HG02642 (cell line): ENCODE results near the gene PTPN2.
A peak's percentile ranks its signal among the peaks of the same experiment; 100 is the strongest.
"Not testable (repeated sequence)": the region's sequence is repeated elsewhere in the genome, so short reads cannot be mapped to it uniquely, and the experiment has no call there.

Experiments used
- ATAC-seq: cut with Tn5 transposase; IDR thresholded peaks from one replicate; pipeline ENCODE4 v1.9.1; 2021; ENCODE audit warnings: mild to moderate bottlenecking; ENCODE audit not compliant: unreplicated experiment, poor library complexity

Gene PTPN2

DNA sequence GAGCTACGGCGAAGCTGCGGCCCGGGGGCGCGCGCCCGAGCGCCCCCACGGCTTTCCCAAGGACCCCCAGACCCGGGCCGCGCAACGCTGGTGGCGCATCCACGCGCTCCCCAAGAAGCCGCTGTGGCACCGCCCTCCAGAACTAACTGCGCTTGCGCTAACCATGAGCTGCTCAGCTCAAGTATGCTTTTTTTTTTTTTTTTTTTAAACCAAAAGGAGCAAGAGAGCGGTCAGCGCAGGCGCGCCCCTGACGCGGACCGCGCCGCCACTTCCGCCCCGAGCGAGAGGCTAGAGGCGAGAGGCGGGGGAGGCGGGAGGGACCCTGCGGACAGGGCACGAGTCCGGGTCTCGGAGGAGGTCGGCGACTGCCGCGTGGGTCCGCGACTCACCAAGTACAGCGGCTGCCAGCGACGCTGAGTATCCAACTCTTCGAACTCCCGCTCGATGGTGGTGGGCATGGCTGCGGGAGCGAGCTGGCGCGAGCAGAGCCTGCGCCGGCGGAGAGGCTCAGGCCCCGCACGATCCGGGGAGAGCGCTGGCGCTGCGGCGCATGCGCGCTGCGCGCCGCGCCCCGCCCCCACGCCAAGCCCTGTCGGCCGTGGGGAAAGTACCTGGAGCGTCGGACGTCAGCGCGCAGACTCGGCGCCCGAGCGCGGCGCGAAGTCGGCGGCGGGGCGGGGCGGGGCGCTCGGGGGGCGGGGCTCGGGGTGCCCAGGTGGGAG is at the start of gene PTPN2:
TSS of gene PTPN2 (minus strand) at position 554 of the 722 bp plus-strand sequence. CDS start at position 458, 96 bp downstream.
- peak; percentile 79 for ATAC-seq

DNA sequence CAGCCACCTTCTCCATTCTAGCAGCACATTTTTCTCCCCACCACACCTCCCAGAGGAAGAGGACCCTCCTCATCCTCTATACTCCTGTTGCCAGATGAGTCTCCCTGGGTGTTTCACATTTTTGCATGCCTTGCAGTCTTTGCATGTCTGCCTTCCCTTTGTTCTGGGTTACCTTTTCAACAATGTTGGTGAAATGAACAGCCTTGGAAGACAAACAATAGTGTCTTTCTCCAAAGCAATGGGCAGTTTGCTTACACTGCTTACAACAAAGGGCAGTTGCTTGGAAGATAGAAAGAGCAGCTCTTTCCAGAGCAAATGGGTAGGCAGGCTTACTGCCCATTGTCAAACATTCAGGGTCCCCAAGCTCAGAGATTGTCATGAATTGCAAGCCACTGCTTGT is 49.3 kb upstream of the PTPN2 start:
- ATAC-seq, result no peak

DNA sequence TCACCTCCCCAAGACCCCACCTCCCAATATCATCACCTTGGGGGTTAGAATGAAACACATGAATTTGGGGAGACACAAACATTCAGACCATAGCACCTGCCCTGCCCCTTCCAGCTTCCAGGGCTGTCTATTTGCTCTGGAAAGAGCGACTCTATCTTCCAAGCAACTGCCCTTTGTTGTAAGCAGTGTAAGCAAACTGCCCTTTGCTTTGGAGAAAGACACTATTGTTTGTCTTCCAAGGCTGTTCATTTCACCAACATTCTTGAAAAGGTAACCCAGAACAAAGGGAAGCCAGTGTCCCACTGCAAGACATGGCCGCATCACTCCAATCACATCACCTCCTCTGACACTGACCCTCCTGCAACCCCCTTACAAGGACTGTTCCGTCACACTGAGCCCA is 46.9 kb upstream of the PTPN2 start:
- no peak for ATAC-seq

DNA sequence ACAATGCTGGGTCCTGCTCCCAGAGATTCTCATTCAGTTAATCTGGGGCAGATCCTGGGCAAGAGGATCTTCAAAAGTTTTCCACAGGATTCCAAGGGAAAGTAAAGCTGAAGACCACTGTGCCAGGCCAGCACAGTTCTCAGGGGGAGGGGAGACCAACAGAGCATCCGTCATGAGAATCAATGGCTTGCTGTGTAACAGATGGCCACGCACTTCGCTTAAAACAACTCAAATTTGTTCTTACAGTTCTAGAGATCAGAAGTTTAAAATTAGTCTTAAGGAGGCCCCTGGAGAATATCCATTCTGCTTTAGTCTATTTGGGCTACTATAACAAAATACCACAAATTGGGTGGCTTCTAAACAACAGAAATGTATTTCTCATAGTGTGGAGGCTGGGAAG is 46.3 kb upstream of the PTPN2 start:
- ATAC-seq, result no peak

DNA sequence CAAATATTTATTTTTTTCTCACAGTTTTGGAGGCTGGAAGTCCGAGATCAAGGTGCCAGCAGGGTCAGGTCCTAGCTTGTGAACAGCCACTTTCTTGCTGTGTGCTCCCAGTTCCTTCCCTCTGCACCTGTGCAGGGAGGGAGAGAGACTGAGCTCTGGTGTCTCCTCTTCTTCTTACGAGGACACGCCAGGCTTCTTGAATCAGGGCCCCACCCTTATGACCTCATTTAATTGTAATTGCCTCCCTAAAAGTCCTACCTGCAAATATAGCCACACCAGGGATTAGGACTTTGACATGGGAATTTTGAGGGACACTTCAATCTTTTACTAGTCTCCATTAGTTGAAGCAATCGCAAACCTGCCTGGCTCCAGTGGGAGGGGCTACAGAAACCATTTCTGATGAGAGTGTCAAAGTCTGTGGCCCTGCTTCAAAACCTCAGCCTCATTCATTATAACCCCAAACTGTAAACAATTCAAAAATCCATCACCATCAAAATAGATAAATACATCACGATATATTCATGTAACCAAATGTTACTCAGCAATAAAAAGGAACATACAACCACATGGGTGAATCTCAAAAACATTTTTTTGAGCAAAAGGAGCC is 45.5 kb upstream of the PTPN2 start:
- ATAC-seq, result no peak

DNA sequence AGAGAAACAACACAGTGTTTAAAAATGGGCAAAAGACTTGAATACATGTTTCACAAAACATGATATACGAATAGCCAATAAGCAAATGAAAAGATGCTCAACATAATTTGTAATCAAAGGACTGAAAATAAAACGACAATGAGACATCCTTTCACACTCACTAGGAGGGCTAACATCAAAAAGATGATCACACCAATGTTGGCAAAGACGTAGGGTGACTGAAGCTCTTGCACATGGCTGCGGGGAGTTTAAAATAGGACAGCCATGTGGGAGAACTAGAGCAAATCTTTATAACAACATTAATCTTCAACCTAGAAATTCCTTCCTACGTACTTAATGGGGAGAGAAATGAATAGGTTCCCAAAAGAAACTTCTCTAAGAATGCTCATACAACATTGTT is 44.6 kb upstream of the PTPN2 start:
- ATAC-seq, result no peak

DNA sequence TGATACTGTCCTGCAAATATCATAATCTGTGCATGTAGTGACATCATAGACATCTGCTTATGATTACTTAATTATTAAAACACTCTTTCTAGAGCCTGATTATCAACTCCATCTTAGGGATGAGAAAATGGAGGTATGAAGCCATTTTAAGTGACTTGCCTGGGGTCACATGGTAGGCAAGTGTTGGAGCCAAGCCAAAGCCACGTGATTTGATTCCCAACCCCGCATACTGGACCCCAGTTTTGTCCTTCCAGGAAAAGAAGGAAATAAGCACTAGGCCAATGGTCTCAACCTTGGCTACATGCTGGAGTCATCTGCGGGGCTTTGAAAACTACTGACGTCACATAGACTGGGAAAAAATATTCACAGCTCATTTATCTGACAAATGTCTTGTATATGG is 44.2 kb upstream of the PTPN2 start:
- ATAC-seq, result no peak

DNA sequence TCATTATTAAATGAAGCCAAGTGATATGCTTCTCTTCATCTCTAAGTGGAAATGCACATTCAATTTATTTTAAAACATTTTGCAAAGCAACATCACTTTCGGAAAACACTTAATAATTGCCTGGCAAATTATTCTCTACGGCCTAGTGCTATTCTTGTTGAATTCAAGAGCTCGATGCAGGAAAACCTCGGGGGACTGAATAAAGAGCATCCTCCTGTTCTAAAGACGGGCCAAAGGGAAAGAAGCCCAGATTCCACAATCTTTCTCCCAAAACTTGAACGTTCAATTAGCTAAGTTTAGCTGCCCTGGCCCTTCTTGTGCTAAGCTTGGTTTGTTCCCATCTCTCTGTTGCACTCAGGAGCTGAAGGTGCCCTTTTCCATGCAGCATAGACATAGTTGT is 40.6 kb upstream of the PTPN2 start:
- ATAC-seq, result no peak

DNA sequence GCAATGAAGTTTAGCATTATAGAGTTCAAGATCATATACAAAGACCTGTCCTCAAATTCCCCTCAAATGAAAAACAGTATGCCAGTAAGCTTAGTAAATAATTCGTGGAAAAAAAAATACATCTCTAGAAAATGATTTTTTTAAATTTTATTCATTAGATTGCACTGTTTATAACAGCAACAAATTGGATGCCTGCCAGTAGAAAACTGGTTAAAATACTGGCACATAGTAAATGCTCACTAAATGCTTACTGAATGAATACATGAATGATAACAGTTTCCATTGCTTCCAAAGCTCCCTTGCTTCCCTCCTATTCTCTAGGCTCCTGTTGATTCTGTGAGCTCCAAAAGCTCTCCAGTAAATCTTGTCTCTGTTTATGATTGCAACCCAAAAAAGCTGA is 38.2 kb upstream of the PTPN2 start:
- no peak for ATAC-seq

DNA sequence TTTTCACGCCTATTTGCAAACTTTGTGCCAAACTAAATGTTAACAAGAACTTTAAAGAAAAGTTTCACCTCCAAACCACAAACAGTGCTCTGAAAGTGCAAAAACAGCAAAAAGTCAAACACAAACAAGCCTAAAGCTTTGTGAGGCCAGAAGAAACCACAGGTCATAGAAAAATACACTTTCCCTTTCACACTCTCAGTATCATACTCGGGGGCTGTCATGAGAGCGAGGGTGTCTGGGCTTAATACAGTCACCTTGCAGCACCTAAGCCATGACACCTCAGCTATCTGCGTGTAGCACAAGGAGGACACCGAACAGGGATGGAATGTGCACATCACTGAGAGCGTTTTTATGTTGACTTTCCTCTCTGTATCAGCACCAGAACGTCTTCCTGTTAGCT is 37.1 kb upstream of the PTPN2 start:
- no peak for ATAC-seq

DNA sequence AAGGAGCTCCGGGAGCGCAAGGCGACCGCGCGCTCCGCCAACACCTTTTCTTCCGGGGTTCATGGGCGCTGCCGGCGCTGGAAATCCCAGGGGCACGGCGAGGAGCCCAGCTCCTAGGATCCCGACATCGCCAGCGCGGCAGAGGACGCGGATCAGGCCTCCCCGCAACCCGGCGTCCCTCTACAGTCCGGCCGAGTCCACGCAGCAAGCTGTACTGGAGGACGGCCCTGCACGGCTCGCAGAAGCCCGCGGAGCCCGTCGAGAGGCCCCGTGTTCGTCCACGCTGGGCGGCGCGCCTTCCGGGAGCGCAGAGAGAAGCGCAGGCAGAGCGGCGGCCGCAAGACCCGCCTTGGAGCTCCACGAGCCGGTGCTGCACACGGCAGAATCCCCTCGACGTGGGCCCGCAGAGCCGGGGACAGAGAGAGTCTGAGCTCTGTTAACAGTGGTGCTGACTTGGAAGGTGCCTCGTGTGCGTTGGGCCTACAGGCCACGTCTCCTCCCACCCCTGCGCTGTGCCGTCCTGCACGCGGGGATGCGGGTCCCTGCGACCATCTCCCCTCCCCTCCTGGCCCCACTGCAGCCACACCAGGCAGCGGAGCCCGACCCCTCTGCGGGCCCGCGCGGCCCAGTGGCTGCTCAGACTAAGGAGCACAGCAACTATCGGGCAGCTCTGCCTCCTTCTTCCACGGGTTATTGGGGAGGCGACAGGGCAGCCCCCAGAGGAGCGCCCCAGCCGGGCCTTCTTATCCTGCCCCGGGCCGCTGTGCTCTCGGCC is 28.1 kb upstream of the PTPN2 start:
- ATAC-seq, result no peak

DNA sequence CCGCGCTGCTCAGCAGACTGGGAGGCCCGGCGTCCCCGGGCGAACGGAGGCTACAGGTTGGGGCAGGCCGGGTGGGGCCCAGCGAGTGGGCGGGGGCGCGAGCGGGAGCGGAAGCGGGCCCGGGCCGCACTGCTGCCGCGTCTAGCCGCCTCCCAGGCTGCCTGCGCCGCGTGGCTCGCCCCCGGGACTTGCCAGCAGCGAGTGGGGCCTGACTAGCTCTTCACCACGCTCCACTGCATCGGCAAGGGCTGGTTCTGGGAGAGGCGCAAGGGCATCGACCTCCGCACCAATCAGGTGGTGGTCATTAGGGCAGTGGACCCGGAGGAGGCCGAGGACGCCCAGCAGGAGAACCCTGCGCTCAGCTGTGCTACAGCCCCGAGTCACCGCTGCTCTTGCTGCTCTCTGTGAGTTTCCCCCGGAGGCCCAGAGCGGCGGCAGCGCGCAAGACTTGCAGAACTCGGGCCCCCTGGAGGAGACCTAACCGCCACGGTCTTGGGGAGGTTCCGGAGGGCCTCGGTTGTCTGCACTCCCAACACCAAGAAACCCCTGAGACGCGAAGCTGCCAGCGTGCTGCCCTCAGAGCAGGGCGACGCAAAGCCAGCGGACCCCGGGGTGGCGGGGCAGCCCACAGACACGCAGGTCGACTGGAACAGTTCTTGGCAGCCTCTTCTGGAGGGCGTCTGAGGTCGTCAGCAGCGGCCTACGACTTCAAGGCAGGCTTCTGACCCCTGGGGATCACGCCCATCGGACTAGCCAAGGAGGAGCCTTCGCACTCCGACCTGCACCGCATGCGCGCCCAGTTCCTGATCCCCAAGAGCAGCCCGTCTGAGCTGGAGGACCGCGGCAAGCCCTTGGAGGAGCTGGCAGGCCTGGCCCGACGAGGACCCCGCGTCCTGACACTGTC is 27.2 kb upstream of the PTPN2 start:
- ATAC-seq, result peak; percentile 57

DNA sequence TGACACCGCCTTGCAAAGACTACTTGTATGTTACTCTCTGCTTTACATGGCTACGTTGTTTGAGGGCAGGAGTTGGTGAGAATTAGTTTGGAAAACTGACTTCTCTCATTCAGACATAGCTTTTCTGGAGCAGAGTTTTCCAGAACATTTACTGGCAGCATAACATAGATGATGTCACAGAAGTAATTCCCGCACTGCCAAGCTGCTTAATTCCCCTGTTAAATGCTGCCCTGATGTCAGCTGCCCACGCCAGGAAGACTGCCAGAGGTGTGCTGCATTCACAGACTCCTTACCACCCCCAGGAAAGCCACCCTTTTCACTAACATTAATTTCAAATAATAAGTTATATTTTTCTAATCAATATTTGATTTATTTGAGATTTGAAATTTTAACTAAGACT is 24.7 kb upstream of the PTPN2 start:
- no peak for ATAC-seq

DNA sequence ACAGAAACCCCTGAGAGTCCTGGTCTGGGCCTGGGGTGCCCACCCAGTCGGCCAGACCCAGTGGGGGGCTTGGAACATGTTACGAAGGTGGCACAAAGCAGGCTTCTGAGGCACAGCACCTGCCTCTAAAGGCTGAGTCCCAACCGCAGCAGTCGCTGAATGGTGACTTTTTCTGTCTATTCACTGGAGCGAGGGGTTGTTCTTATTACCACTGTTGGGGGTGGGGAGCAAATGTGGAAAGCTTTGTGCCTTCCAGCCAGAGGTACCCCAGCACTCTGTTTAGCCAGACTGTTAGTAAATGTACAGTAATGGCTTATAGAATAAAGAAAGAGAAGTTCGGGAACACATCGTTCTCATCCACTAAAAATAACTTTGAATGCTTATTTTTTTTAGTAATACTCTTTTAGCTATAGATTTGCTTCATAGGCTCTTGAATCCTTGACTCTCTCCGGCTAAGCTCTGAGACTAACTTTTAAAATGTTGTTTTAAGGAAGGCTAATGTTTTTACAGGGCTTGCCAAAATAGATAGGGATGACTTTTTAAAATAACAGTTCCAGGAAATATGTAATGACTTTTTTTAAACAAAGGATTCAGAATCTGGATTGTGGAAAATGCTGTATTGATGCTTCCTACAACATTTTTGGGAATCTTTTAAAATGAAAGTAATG is 23.4 kb upstream of the PTPN2 start:
- no peak for ATAC-seq

DNA sequence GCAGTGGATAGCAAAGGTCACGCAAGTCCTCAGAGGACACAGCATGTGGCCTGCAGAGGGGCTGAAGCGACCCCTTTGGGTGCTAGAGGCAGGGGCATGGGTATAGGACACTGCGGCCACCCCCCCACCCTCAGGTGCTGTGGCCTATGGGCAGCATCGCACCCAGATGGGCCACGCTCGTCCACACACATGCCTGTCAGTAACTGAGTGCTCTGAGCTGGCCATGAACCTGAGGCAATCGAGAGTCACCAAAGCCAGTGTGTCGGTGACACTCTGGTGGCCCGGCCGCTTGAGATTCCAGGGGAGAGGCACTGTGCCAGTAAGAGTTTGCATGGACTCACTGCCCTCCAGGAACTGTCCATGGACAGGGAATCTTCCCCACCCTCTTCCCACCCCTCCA is 22.7 kb upstream of the PTPN2 start:
- ATAC-seq, result no peak

DNA sequence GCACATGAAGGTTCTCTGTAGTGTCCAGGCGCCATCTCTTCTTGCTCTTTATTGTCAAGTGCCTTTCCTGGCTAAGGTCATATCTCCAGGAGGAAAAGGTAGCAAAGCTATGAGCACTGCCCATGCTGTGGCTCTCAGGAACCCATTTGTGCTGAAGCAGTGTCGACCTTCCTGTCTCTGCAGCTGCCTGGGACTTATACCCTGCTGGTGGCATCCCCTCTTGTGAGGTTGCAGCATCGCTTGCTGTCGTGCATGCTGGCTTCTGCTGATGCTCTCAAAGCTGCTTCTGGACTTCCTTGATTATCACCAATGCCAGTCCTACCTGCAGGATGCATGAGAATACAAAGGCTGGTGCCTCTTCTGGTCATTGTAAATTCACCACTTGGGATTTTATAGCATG is 22.1 kb upstream of the PTPN2 start:
- no peak for ATAC-seq

DNA sequence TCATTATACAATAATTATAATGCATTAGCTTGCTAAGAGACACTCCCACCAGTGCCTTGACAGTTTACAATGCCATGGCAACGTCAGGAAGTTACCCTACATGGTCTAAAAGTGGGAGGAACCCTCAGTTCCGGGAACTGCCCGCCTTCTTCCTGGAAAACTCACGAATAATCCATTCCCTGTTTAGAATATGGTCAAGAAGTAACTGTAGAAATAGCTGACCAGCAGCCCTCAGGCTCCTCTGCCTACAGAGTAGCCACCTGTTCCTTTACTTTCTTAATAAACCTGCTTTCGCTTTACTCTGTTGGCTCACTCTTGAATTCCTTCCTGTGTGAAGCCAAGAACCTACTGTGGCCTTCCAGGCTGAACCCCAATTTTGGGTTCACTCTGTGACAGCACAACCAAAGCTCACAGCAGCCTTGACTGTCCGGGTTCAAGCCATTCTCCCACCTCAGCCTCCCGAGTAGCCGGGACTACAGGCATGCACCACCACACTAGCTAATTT is 20.0 kb upstream of the PTPN2 start:
- ATAC-seq, result no peak

DNA sequence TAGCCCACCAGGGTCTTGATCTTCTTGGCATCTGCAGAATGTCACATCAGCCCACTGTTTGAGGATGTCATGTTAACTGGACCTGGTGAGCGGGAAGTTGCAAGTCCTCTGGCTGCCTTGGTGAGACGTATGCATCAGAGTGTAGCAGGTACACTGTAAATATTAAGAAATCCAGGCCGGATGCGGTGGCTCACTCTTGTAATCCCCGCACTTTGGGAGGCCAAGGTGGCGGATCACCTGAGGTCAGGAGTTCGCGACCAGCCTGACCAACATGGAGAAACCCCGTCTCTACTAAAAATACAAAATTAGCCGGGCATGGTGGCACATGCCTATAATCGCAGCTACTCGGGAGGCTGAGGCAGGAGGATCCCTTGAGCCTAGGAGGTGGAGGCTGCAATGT is 17.2 kb upstream of the PTPN2 start:
- not testable (repeated sequence) for ATAC-seq

DNA sequence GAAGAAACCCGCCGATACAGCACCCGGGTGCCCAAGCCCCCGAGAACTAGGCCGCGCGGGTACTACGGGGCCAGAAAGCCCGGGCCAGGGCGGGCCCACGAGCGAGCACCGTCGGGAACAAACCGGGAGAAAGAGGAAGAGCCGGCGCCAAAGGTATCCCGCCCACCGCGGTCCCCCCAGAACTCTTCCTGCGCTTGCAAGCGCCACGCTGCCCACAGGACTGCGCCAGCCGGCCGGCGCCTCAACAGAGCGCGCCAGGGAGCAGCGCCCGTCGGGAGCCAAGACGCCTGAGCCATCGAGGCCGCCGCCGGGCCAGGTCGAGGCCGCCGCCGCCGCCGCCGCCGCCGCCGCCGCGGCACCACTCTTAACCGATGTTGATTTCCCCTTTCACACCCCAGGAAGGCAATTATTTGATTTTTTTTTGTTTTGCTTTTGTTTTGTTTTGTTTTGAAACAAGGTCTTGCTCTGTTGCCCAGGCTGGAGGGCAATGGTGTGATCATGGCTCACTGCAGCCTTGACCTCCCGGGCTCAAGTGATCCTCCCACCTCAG is 12.8 kb upstream of the PTPN2 start:
- not testable (repeated sequence) for ATAC-seq
